Measurements from ENCODE around the gene SOCS7.

Gene SOCS7

DNA sequence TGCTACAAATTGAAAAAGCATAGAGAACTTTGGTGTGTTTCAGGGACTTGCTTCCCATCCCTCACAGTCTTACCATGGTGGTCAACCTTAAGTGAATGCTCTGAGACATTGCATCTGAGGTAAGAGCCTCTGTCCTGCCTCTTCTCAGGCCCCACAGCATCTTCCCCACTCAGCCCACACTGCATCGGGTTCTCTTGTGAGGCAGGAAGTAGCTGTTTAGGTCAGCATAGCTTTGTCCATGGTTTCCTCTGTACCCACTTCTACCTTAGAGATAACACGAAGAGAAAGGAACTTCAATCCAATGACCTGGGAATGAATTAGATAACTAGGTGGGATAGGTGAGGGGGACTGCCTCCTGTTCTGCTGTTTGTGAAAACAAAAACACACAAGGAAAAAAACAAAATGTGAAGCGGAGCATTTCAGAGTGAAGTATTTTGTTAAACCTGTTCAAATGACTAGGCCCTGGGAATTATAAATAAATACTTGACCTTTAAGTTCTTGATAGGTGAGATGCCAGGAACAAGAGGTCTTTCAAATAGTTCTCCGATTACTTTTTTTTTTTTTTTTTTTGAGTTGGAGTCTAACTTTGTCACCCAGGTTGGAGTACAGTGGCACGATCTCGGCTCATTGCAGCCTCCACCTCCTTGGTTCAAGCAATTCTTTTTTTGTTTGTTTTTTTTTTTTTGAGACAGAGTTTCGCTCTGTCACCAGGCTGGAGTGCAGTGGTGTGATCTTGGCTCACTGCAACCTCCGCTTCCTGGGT is 17.7 kb downstream of the SOCS7 start:
- DNase-seq: no peak

- no peak for DNase-seq
These were observed 27.8 kb downstream of the SOCS7 start for GRCh38 chr17:38379448-38379847.

- DNase-seq: no peak
These were observed 43.4 kb downstream of the SOCS7 start for GRCh38 chr17:38395090-38395489.

GRCh38 chr17:38397227-38397626 is 45.6 kb downstream of the SOCS7 start:
- no peak for DNase-seq

GRCh38 chr17:38400286-38400685 is 48.6 kb downstream of the SOCS7 start:
- no peak for DNase-seq

GRCh38 chr17:38401459-38401858 is 49.8 kb downstream of the SOCS7 start:
- no peak for DNase-seq

DNA sequence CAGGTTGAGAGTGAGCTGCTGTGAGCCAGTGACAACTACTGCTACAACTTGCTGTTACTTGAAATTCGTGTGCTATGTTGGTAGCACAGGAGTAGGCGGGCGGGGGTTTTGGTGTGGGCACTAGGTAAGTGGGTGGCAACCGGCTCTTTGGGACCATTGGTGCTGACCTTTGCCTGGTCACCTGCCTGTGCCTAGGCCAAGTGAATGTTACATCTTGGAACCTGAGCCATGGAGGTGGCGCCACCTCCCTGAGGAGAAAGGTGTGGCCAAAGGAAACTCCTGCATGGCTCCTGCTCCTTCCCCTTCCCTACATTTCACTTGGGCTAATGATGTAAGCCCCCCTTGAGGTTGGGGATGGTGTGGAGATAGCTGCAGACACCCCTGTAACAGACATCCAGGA is 51.3 kb downstream of the SOCS7 start:
- DNase-seq: no peak

DNA sequence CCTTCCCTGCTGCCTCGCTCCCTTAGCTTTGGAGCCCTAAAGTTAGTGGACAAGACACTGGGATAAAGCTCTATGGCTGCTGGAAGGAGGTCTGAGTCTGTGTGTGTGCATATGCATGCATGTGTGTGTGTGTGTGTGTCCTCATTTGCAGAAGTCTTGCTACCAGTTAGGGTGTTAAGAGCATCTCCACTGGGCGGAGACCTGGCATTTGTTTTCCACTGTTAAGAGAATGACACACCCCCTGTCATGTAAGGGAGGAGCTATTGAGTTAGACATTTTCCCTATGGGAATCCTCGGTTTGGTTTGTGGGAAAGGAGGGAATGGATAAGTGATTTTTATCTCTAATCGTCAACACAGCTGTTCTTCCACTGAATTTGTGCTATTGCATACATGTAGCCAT is 51.8 kb downstream of the SOCS7 start:
- no peak for DNase-seq

DNA sequence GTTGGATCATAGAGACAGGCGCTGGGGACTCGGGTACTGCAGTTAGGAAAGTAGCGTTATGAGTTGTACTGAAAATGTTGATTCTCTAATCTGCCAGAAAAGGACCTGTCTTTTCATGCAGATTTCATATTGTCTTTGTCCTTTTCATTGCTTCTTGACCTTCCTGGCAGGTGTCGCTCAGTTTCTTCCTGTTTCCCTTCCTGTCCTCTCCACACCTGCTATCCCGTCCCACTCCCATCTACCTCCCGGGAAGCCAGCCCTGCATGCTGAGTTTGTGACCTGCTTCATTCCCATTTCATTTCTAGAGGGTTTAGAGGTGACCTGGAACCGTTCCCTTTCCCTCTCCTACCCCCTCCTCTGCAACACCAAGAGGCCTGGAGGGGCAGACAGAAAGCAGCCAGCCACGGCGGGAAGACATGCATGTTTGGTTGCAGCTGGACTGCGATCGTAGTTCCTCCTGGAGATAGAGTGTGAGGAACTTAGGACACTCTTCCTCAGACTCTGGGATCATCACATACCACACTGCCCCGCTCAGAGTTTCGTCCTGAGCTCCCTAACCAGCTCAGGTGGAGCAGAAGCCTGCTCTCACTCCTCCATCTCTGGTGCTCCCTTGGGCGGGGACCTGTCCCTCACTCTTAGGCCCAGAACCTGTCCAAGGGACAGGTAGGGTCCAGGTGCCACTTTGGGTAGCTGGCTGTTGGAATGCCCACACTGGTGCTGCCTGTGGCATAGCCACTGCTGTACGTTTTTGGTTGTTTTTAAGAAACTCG is 52.7 kb downstream of the SOCS7 start:
- no peak for DNase-seq

DNA sequence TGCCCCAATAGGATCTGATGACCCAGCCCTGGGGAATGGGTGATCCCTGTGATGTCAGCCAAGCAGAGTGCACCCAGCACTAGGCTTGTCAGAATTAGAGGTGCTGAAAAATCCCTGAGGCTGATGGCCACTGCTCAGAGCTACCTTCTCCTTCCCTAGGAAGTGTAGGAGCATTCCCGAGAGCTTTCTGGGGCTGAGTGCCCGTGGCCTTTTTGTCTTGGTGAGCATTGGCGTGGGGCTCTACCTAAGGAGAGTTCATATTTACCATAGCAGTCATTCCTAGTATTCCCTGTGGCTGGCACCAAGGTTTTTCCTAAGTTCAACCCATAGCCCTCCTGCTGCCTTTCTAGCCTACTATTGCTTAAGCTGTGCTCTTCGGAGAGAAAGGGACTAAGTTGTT is 54.0 kb downstream of the SOCS7 start:
- no peak for DNase-seq

DNA sequence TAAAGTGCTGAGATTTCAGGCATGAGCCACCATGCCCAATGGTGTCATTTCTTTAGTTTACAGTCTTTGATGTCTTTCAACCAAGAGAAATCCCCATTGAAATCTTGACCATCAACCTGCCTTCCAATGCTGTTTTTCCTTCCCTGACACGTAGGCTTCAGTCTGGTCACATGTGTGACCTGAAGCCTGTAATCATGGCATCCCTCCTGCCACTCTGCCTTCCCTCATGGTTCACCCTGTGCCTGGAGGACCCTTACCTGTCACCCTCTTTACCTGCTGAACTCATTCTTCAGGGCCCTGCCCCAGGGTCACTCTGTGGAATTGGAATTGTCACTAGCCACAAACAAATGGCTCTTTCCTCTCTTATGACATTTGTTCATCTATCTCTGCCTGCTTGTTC is 58.6 kb downstream of the SOCS7 start:
- no peak for DNase-seq

GRCh38 chr17:38415250-38416194 is 63.9 kb downstream of the SOCS7 start:
- no peak for DNase-seq

DNA sequence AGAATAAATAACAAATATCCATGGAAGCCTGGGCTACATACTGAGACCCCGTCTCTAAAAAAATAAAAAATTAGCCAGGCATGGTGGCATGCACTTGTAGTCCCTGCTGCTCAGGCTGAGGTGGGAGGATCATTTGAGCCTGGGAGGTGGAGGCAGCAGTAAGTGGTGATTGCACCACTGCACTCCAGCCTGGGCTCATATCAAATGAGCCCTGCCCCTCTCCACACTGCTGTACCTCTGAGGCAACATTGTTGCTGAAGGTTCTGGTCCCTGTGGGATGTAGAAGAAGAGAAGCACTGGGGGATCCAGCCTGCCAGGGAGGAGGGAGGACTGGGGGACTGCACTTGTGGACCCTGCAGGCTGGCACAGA is 65.2 kb downstream of the SOCS7 start:
- no peak for DNase-seq

- DNase-seq: no peak
These were observed 65.7 kb downstream of the SOCS7 start for GRCh38 chr17:38417210-38417951.

- DNase-seq: no peak
These were observed 66.5 kb downstream of the SOCS7 start for GRCh38 chr17:38418062-38418692.

DNA sequence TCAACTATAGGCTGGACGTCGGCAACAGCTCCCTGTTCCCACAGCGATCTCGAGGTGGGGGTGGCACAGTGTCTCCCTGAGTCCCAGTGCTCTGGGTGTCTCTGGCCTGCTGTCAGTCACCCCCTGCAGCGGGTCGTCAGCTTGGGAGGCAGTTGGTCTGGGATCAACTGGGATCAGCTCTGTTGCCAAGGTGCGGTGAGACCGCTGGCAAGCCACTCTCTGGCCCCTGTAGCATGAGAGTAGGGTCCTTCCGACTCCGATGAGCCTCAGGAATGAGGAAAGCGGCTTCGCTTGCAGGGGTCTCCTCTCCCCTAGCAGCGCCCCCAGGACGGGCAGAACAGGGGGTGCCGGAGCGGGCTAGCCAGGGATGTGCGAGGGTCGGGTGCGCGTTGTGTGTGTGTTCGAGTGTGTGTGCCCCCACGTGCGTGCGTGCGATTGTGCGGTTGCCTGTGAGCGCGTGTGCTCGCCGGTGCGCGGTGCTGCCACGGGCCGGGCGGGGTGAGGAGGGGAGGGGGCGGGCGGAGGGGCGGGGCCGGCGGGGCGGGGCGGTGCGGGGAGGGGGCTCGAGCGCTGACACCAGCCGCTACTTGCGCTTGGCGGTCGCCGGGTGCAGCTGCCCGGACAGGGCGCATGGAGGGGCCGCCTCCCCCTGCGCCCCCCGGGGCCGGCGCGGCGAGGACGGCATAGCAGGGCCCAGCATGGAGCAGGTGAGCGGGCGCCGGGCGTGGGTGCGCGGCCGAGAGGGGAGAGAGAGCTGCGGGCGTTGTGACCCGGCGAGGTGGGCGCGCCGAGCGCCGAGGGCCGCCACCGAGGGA is 67.3 kb downstream of the SOCS7 start:
- DNase-seq: no peak

DNA sequence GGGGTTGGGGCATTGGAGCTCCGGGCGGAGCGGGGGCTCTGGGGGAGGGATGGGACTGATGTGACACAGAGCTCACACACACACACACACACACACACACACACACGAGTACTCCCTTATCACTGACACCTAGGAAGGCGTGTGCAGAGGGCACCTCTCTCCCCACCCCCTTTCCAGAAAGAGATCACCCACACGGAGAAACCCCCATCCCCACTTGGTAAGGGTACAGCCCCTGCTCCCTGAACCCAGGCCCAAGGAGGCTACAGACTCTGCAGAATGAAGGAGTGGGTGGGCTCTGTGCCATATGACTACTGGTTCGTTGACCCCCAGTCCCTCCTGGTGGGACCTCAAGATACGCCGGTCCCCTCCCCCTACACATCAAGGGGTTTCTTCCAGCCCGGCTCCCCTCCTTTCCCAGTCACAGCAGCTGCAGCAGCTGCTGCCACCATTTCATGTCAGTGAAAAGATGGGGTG is 67.9 kb downstream of the SOCS7 start:
- DNase-seq: no peak

DNA sequence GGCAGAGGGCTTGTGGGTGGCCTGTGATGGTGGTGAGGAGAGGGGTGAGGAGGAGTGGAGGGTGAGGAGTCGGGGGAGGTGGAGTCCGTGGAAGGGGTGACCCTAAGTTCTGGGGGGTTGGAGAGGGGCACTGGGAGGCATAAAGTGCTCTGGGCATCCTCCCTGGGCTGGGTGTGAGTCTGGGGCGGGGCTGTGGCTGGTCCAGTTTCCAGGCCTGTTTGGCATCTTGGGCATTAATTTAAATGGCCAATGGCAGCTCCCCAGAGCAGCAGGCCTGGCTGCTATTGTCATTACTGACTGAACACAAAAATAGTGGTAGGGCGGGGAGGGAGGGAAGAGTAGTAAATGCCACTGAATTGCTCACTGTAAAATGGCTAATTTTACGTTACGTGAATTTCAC is 68.9 kb downstream of the SOCS7 start:
- DNase-seq: no peak

DNA sequence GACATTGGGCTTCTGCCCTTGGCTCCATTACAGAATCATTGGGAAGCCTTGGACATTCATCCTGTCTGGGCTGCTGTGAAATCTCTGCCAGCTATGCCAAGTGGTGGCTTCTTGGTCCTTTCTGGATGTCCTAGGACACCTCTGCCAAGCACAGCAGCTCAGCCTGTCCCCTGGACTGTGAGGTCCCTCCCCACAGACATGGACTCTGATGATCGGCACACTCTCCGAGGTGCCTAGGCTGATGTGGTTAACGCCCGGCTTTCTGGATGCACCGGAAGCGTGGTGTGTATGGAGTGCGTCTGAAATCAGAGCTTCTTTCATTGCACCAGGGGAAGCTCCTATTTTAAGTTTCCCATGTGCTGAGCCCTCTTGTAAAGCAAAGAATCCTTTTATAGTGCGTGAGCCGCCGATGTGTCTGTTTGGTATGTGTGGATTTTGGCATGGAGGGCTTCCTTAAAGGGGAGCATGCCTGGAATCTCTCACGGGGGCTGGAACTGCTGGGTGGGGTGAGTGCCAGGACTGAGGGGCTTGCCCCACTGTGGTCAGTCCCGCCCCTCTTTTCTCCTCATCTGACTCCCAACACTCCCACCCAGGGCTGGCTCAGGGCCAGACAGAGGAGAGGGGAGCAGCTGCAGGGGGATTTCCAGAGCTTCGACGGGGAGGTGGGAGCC is 69.7 kb downstream of the SOCS7 start:
- DNase-seq: no peak

All from NCI-H1048 (cell line).